COLO829 (cell line): Measurements from ENCODE around the gene SHBG.
"Not testable (repeated sequence)": the region's sequence is repeated elsewhere in the genome, so short reads cannot be mapped to it uniquely, and the experiment has no call there.

Experiments
- DNase-seq: peaks from one replicate; pipeline ENCODE4 v3.0.0; 2012; ENCODE audit warnings: low spot score

The SHBG gene

DNA sequence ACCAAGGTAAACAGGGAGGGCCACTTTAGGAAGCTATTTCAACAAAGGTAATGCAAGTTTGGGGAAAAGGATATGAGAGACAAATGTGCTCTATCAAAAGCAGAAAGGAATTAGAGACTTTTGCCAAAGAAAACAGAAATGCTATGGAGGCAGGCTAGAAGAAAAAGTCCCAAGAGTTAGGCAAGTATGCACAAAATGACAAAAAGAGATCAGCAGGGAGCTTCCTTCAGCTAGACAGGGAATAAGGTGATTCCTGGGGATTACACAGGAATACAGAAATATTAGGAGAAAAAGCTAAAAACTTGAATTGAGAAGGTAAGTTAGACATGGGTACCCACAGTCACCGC, 17.7 kb upstream of the SHBG start:
- no peak for DNase-seq

DNA sequence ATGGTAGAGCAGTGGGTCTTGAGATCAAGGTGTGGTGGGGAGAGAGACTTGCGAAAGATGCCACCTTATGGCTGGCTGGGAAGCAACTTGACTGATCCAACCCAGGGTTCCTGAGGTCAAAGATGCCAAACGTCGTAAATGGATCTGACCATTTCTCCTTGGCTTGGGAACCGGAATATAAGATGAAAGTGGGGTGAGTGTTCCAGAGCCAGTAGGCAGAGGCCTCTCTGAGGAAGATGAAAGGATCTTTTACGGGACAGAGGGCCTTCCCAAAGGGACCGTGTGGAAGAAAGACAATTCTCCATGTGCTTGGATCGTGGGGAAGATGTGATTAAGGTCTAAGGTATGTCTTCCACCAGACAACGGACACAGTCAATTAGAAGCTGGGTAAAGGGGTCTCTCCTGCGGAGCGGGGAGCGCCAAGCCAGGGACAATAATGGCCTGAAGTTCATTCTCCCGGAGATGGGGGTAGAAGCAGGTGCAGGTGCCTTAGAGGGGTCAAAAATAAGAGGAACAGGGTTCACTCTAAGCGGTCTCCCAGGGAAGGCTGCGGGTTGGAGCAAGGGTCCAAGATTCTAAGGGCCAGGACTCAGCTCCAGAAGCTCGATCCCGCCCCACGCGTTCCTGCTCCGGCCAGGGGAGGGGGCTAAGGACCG, 16.0 kb upstream of the SHBG start:
- peak; percentile 42 for DNase-seq

DNA sequence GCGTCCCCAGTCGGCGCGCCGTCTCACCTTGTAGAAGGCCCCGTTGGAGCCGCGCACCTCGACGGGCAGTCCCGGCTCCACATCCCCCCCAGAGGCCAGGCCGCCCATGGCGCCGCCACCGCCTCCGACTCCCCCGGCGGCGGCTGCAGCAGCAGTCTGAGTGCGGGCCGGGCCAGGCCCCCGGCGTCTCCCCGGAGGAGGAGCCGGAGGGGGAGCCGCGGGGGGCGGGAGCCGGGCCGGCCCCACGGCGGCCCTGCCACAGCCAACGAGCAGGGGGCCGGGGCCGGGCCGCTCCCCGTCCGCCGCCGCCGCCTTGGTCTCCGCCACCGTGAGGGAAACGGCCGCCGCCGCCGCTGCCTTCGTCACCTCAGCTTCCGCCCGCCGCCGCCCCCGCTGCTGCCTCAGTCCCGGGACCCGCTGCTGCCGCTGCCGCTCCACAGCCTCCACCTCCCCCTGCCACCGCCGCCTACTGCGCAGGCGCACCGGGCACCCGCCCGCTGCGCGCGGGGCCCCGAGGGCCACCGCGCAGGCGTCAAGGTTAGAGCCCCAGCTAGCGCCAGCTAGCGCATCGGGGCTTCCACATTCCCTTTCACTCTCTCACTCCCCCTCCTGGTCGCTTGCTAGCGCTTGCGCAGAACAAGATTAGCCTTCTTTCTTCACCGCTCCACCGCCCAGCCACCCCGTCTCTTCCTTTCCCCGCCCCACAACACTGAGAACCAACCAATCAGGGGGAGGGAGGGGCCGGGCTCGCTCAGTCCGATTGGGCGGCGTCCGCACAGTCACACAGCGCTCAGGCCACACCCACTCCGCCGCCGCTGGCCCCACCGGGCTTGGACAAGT, 15.3 kb upstream of the SHBG start, which contains the start of gene FXR2:
Gene FXR2, minus strand, starts transcription at position 473 of the 840 bp plus-strand sequence. Its CDS starts 365 bp downstream, at position 108.
- DNase-seq, result peak; percentile 100

- no peak for DNase-seq
These were observed 14.6 kb upstream of the SHBG start for GRCh38 chr17:7615265-7615747.

DNA sequence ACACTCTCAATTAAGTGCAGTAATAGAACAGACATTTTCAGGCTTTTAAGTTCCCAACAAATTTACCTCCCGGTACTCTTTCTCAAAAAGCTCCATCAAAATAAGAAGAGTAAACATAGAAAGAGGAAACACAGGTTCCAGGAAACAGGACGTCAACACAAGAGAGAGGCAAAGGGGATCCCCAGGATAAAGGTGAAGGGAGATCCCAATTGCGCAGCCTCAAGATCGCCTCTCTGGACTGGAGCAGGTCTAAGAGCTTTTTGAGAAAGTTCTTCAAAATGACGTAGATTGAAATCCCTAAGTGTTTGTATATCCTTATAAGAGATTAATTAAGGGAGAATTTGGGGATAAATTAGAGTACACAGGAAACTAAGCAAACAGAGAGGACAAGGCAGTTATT, 11.3 kb upstream of the SHBG start:
- DNase-seq, result no peak

GRCh38 chr17:7620835-7621234, 9.1 kb upstream of the SHBG start:
- DNase-seq, result no peak

GRCh38 chr17:7623661-7624060, 6.3 kb upstream of the SHBG start:
- DNase-seq, result no peak

- not testable (repeated sequence) for DNase-seq
These were observed 4.2 kb upstream of the SHBG start for GRCh38 chr17:7625749-7626148.

- DNase-seq, result no peak
These were observed 3.6 kb upstream of the SHBG start for GRCh38 chr17:7626307-7626706.

DNA sequence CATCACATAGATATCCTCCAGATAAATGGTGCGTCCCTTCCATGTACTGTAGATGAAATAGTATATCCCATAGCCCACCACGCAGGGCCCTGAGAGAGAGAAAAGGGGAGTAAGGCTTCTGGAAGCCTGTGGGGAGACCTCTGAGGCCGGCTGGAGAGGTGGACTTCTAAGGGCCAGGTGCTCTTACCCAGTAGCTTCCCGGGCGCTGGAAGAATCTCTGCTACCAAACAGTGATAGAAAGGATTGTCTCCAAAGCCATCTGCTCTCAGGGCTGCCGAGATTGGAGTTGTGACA, 3.0 kb upstream of the SHBG start:
- no peak for DNase-seq

GRCh38 chr17:7627250-7628121, 2.4 kb upstream of the SHBG start, which contains the start of gene SAT2:
SAT2 (minus strand) TSS chr17:7627821; CDS start chr17:7627635, 186 bp downstream.
- DNase-seq, result peak; percentile 98

- DNase-seq, result no peak
These were observed 1.8 kb downstream of the SHBG start for GRCh38 chr17:7631398-7632380.

- peak; percentile 90 for DNase-seq
These were observed 2.6 kb downstream of the SHBG start for GRCh38 chr17:7632492-7632894.

DNA sequence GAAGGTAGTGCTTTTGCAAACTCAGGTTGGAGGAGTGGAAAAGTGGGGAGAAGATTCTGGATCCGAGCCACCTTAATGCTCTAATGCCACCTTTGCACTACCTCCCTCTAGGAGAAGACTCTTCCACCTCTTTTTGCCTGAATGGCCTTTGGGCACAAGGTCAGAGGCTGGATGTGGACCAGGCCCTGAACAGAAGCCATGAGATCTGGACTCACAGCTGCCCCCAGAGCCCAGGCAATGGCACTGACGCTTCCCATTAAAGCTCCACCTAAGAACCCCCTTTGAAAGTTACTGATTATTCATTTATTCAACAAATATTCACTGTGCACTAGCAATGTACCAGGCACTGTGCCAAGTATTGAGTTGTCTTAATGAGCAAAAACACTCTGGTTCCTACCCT, 3.2 kb downstream of the SHBG start:
- DNase-seq, result no peak

GRCh38 chr17:7634384-7634783, 4.4 kb downstream of the SHBG start:
- DNase-seq, result peak; percentile 88

DNA sequence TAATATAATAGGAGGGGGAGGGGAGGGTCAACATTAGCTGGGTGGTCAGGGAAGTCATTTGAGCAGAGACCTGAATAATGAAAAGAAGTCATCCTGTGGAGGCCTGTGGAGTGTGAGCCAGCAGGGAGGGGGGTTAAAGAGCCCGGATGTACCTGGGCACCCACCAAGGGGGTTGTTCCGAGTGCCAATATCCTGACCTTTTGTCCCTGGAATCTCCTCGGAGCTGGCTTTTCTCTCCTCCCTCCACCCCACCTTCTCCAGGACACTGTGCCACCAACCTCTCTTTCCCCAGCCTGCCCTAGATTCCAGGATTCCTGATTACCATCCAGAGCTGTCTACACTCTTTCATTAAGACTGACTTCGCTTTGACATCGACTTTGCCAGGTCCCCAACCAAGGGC, 6.2 kb downstream of the SHBG start:
- no peak for DNase-seq

- DNase-seq, result no peak
These were observed 10.8 kb downstream of the SHBG start for GRCh38 chr17:7640783-7641182.

DNA sequence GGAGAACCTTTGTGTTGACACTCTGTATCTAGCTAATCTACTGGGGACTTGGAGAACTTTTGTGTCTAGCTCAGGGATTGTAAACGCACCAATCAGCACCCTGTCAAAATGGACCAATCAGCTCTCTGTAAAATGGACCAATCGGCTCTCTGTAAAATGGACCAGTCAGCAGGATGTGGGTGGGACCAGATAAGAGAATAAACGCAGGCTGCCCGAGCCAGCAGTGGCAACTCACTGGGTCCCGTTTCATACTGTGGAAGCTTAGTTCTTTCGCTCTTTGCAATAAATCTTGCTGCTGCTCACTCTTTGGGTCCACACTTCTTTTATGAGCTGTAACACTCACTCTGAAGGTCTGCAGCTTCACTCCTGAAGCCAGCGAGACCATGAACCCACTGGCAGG, 11.7 kb downstream of the SHBG start:
- not testable (repeated sequence) for DNase-seq

- no peak for DNase-seq
These were observed 14.8 kb downstream of the SHBG start for GRCh38 chr17:7644775-7645174.

DNA sequence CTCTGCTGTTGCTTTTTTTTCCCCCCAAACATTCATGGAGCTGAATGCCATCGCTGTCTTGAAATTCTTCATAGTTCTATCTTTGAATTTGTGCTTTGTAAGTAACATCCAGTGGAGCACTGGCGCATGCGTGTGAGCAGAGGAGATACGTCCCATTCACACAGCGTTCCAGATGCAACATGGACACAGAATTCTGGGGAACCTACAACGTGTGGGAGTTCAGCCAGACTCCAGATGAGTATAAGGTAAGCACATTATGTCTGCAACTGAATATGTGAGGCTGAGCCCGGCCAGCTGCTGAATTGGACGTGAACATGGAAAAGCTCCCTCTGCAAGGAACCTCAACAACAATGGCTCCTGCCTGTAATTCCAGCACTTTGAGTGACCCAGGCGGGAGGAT, 16.5 kb downstream of the SHBG start:
- DNase-seq, result no peak

- DNase-seq, result no peak
These were observed 17.1 kb downstream of the SHBG start for GRCh38 chr17:7647018-7647417.
